HG02884 (cell line): ENCODE data around the gene CADM3.

Source experiments
- ATAC-seq: cut with Tn5 transposase; IDR thresholded peaks from one replicate; pipeline ENCODE4 v1.9.1; 2021; ENCODE audit warnings: mild to moderate bottlenecking, moderate library complexity; ENCODE audit not compliant: unreplicated experiment

CADM3 gene

GRCh38 chr1:159204161-159205141, 33.0 kb downstream of the CADM3 start, which contains the start of gene ACKR1:
Gene ACKR1 (plus strand): TSS chr1:159204875. CDS start chr1:159204960, 85 bp downstream.
- ATAC-seq, result no peak

DNA sequence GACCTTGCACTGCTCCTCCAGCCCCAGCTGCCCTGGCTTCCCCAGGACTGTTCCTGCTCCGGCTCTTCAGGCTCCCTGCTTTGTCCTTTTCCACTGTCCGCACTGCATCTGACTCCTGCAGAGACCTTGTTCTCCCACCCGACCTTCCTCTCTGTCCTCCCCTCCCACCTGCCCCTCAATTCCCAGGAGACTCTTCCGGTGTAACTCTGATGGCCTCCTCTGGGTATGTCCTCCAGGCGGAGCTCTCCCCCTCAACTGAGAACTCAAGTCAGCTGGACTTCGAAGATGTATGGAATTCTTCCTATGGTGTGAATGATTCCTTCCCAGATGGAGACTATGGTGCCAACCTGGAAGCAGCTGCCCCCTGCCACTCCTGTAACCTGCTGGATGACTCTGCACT, 33.8 kb downstream of the CADM3 start:
- no peak for ATAC-seq

DNA sequence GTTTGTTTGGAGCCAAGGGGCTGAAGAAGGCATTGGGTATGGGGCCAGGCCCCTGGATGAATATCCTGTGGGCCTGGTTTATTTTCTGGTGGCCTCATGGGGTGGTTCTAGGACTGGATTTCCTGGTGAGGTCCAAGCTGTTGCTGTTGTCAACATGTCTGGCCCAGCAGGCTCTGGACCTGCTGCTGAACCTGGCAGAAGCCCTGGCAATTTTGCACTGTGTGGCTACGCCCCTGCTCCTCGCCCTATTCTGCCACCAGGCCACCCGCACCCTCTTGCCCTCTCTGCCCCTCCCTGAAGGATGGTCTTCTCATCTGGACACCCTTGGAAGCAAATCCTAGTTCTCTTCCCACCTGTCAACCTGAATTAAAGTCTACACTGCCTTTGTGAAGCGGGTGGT, 34.7 kb downstream of the CADM3 start:
- ATAC-seq, result no peak

DNA sequence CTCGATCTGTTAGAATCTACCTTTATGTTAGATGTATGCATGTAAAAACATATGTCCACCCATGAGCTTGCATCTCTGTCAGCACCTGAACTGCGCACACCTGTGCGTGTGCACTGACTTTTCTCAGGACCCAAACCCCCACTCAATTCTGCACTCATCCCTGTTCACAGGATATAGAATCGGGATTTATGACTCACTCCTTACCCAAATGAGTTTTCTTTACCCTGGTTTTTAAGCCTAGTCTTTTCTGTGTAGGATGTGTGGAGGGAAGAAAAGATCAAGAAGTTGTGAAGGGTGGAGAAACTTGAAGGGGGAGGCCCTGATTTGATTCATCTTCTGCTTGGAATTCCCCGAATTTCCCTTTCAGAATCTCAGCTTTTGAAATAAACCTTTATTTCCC, 35.7 kb downstream of the CADM3 start:
- no peak for ATAC-seq

DNA sequence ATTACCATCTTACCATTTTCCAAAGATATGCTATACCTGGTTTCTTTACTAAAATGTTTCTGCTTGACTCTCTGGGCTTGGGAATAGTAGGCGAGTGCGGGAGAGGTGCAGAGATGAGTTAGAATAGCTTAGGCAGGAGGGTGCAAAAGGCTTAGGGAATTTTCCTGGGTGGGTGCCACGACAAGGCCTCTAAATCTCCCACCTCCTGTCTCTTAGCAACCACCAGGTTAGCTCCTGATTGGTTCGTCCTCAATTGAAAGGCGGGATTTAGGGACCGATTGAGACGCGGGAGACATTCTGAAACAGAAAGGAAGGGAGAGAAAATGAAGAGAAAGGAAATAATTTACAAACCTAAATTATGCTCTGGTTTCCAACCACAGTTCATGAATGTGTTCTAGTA, 36.4 kb downstream of the CADM3 start:
- ATAC-seq, result no peak

- no peak for ATAC-seq
Measured at GRCh38 chr1:159208175-159208825, 36.9 kb downstream of the CADM3 start.

GRCh38 chr1:159209061-159209460, 37.6 kb downstream of the CADM3 start:
- no peak for ATAC-seq

- ATAC-seq, result no peak
Measured at GRCh38 chr1:159211331-159212136, 40.1 kb downstream of the CADM3 start.

DNA sequence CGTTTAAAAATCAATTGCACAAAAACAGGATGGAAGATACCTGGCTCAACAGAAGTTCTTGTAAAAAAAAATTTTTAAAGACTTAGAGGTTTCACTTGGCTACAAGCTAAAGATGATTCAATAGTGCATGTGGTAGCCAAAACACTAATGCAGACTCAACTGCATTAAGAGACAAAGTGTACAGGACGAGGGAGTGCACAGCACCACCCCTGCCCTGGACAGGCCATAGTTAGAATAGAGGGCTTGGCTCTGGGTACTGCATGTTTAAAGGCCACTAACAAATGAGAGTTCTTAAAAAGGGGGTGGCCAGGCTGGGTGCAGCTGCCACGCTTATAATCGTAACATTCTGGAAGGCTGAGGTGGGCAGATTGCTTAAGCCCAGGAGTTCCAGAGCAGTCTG, 41.2 kb downstream of the CADM3 start:
- ATAC-seq, result no peak

- no peak for ATAC-seq
Measured at GRCh38 chr1:159214149-159214760, 42.8 kb downstream of the CADM3 start.

GRCh38 chr1:159218649-159219636, 47.5 kb downstream of the CADM3 start:
- ATAC-seq, result no peak

GRCh38 chr1:159222075-159222865, 50.9 kb downstream of the CADM3 start:
- no peak for ATAC-seq

GRCh38 chr1:159223004-159223403, 51.6 kb downstream of the CADM3 start:
- ATAC-seq, result no peak

- no peak for ATAC-seq
Measured at GRCh38 chr1:159228554-159228953, 57.1 kb downstream of the CADM3 start.

GRCh38 chr1:159229260-159229885, 58.0 kb downstream of the CADM3 start:
- ATAC-seq, result no peak

GRCh38 chr1:159229896-159230295, 58.5 kb downstream of the CADM3 start:
- no peak for ATAC-seq

GRCh38 chr1:159239551-159240220, 68.3 kb downstream of the CADM3 start:
- peak; percentile 87 for ATAC-seq

GRCh38 chr1:159247266-159247665, 75.9 kb downstream of the CADM3 start:
- no peak for ATAC-seq
